ENCODE results near the gene CXorf38. TPM values are rescaled to one million over a fixed set of nuclear protein-coding genes. Genes with fewer than 3 reads are reported as not detected.

CXorf38 gene
- total RNA-seq, 5 donors from 2014 or later (not counting 1 experiment from before 2014, with no cell fraction given): 15.2 to 31.0 (median 25.9) TPM

- no peaks in the 10 kb centered on the region for H3K9me3 Mint-ChIP-seq
- H3K27ac ChIP-seq (ENCODE audit: low read length): no peak overlapping the region
- ChIA-PET POLR2A (no interaction called here), CTCF (no interaction called here)
- no peak overlapping the region for H3K4me3 Mint-ChIP-seq
- H3K27me3 ChIP-seq (replicated peaks in 1 of 2; ENCODE audit: control insufficient read depth in 2 of 2, extremely low read depth in 1 of 2, insufficient read depth in 2 of 2, low read length in 1 of 2): no peaks in the 10 kb centered on the region
- ATAC-seq (replicated peaks in 1 of 4) (no peak), DNase-seq (no peak)
- H3K36me3 Mint-ChIP-seq: peaks cover 3% of the 10 kb centered on the region
- H3K27me3 Mint-ChIP-seq: no peaks in the 10 kb centered on the region
- peaks cover 4 to 7% of the 10 kb centered on the region in 2 donors for H3K36me3 ChIP-seq (ENCODE audit: control insufficient read depth in 2 of 2, extremely low read depth in 1 of 2, insufficient read depth in 1 of 2, low read length in 1 of 2)
- WGBS (ENCODE audit: insufficient coverage): 94% methylated on average over 9 of the region's 18 CpGs
- H3K4me1 Mint-ChIP-seq: no peaks in the 10 kb centered on the region
- H3K4me3 ChIP-seq (ENCODE audit: control insufficient read depth in 1 of 2, extremely low read depth in 1 of 2, low read length in 1 of 2): no peak overlapping the region
- H3K27ac Mint-ChIP-seq: no peak overlapping the region
- H3K4me1 ChIP-seq (ENCODE audit: control insufficient read depth in 1 of 2, extremely low read depth in 1 of 2, insufficient read depth in 2 of 2, low read length in 2 of 2): no peaks in the 10 kb centered on the region
- H3K9me3 ChIP-seq: no peaks in the 10 kb centered on the region
These were observed 24.8 kb downstream of the CXorf38 start for GRCh38 chrX:40622479-40623138.

GRCh38 chrX:40617566-40617965 lies 29.8 kb downstream of the CXorf38 start:
- Histone ChIP-seq H3K36me3 (ENCODE audit: control insufficient read depth in 2 of 2, extremely low read depth in 1 of 2, insufficient read depth in 1 of 2, low read length in 1 of 2) (no peaks in the 10 kb centered on the region), H3K4me3 (ENCODE audit: control insufficient read depth in 1 of 2, extremely low read depth in 1 of 2, low read length in 1 of 2) (no peak overlapping the region), H3K9me3 (no peaks in the 10 kb centered on the region), H3K4me1 (ENCODE audit: control insufficient read depth in 1 of 2, extremely low read depth in 1 of 2, insufficient read depth in 2 of 2, low read length in 2 of 2) (no peaks in the 10 kb centered on the region), H3K27ac (ENCODE audit: low read length) (no peak overlapping the region), H3K27me3 (replicated peaks in 1 of 2; ENCODE audit: control insufficient read depth in 2 of 2, extremely low read depth in 1 of 2, insufficient read depth in 2 of 2, low read length in 1 of 2) (no peaks in the 10 kb centered on the region)
- ChIA-PET POLR2A (no interaction called here), CTCF (no interaction called here)
- WGBS (ENCODE audit: insufficient coverage): 100% methylated on average over 1 of the region's 7 CpGs
- ATAC-seq (replicated peaks in 1 of 4): no peak
- H3K4me3 Mint-ChIP-seq: no peak overlapping the region
- H3K36me3 Mint-ChIP-seq: no peaks in the 10 kb centered on the region
- no peaks in the 10 kb centered on the region for H3K9me3 Mint-ChIP-seq
- no peak for DNase-seq
- H3K4me1 Mint-ChIP-seq: no peaks in the 10 kb centered on the region
- H3K27me3 Mint-ChIP-seq: no peaks in the 10 kb centered on the region
- no peak overlapping the region for H3K27ac Mint-ChIP-seq

DNA sequence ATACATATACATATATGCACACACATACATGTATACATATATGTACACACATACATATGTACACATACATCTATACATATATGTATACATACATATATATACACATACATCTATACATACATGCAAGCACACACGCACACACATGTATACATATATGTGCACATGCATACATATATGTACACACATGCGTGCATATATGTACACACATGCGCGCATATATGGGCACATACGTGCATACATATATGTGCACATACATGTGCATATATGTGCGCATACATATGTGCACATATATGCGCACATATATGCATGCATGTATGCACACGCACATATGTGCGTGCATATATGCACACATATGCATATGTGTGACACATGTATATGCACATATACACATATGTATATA lies 31.4 kb downstream of the CXorf38 start:
- no peaks in the 10 kb centered on the region for H3K9me3 Mint-ChIP-seq
- ATAC-seq (replicated peaks in 1 of 4) (no peak), DNase-seq (no peak)
- no peaks in the 10 kb centered on the region for H3K27me3 ChIP-seq (replicated peaks in 1 of 2; ENCODE audit: control insufficient read depth in 2 of 2, extremely low read depth in 1 of 2, insufficient read depth in 2 of 2, low read length in 1 of 2)
- H3K36me3 ChIP-seq (ENCODE audit: control insufficient read depth in 2 of 2, extremely low read depth in 1 of 2, insufficient read depth in 1 of 2, low read length in 1 of 2): no peaks in the 10 kb centered on the region
- no peaks in the 10 kb centered on the region for H3K4me1 Mint-ChIP-seq
- 100% methylated on average over 1 of the region's 9 CpGs for WGBS (ENCODE audit: insufficient coverage)
- no peak overlapping the region for H3K4me3 ChIP-seq (ENCODE audit: control insufficient read depth in 1 of 2, extremely low read depth in 1 of 2, low read length in 1 of 2)
- H3K27ac ChIP-seq (ENCODE audit: low read length): no peak overlapping the region
- CTCF ChIA-PET: no interaction called here
- no peaks in the 10 kb centered on the region for H3K9me3 ChIP-seq
- H3K4me1 ChIP-seq (ENCODE audit: control insufficient read depth in 1 of 2, extremely low read depth in 1 of 2, insufficient read depth in 2 of 2, low read length in 2 of 2): no peaks in the 10 kb centered on the region
- H3K36me3 Mint-ChIP-seq: no peaks in the 10 kb centered on the region
- no peak overlapping the region for H3K4me3 Mint-ChIP-seq
- no peak overlapping the region for H3K27ac Mint-ChIP-seq
- H3K27me3 Mint-ChIP-seq: no peaks in the 10 kb centered on the region
- POLR2A ChIA-PET: no interaction called here

GRCh38 chrX:40612511-40612910 lies 34.9 kb downstream of the CXorf38 start:
- Histone ChIP-seq H3K4me1 (ENCODE audit: control insufficient read depth in 1 of 2, extremely low read depth in 1 of 2, insufficient read depth in 2 of 2, low read length in 2 of 2) (no peaks in the 10 kb centered on the region), H3K36me3 (ENCODE audit: control insufficient read depth in 2 of 2, extremely low read depth in 1 of 2, insufficient read depth in 1 of 2, low read length in 1 of 2) (no peaks in the 10 kb centered on the region), H3K27ac (ENCODE audit: low read length) (no peak overlapping the region), H3K27me3 (replicated peaks in 1 of 2; ENCODE audit: control insufficient read depth in 2 of 2, extremely low read depth in 1 of 2, insufficient read depth in 2 of 2, low read length in 1 of 2) (no peaks in the 10 kb centered on the region), H3K4me3 (ENCODE audit: control insufficient read depth in 1 of 2, extremely low read depth in 1 of 2, low read length in 1 of 2) (no peak overlapping the region), H3K9me3 (no peaks in the 10 kb centered on the region)
- Mint-ChIP-seq H3K4me1 (no peaks in the 10 kb centered on the region), H3K27me3 (peaks cover 0 to under 1% of the 10 kb centered on the region in 2 donors), H3K9me3 (no peaks in the 10 kb centered on the region), H3K36me3 (no peaks in the 10 kb centered on the region), H3K4me3 (no peak overlapping the region), H3K27ac (no peak overlapping the region)
- no CpG with 5 or more reads among the region's 4 CpGs for WGBS (ENCODE audit: insufficient coverage)
- no peak for DNase-seq
- ChIA-PET POLR2A (no interaction called here), CTCF (no interaction called here)
- no peak for ATAC-seq (replicated peaks in 1 of 4)

GRCh38 chrX:40607381-40607780 lies 40.0 kb downstream of the CXorf38 start:
- no peaks in the 10 kb centered on the region for H3K27me3 ChIP-seq (replicated peaks in 1 of 2; ENCODE audit: control insufficient read depth in 2 of 2, extremely low read depth in 1 of 2, insufficient read depth in 2 of 2, low read length in 1 of 2)
- no peaks in the 10 kb centered on the region for H3K4me1 ChIP-seq (ENCODE audit: control insufficient read depth in 1 of 2, extremely low read depth in 1 of 2, insufficient read depth in 2 of 2, low read length in 2 of 2)
- Mint-ChIP-seq H3K36me3 (peaks cover 13% of the 10 kb centered on the region), H3K27me3 (peaks cover 0 to 9% of the 10 kb centered on the region in 2 donors), H3K9me3 (no peaks in the 10 kb centered on the region), H3K27ac (no peak overlapping the region), H3K4me1 (no peaks in the 10 kb centered on the region), H3K4me3 (no peak overlapping the region)
- no peak overlapping the region for H3K27ac ChIP-seq (ENCODE audit: low read length)
- WGBS (ENCODE audit: insufficient coverage): no CpG with 5 or more reads among the region's 3 CpGs
- no peak for DNase-seq
- ChIA-PET POLR2A (no interaction called here), CTCF (no interaction called here)
- no peaks in the 10 kb centered on the region for H3K9me3 ChIP-seq
- ATAC-seq (replicated peaks in 1 of 4): no peak
- no peak overlapping the region for H3K4me3 ChIP-seq (ENCODE audit: control insufficient read depth in 1 of 2, extremely low read depth in 1 of 2, low read length in 1 of 2)
- peaks cover 0 to 4% of the 10 kb centered on the region in 2 donors for H3K36me3 ChIP-seq (ENCODE audit: control insufficient read depth in 2 of 2, extremely low read depth in 1 of 2, insufficient read depth in 1 of 2, low read length in 1 of 2)

- Mint-ChIP-seq H3K36me3 (peaks cover 28% of the 10 kb centered on the region), H3K4me3 (no peak overlapping the region), H3K4me1 (no peaks in the 10 kb centered on the region), H3K27me3 (peaks cover 0 to 25% of the 10 kb centered on the region in 2 donors), H3K27ac (peak overlapping the region in 1 of 2 donors; percentile 27), H3K9me3 (no peaks in the 10 kb centered on the region)
- DNase-seq: no peak
- Histone ChIP-seq H3K4me1 (ENCODE audit: control insufficient read depth in 1 of 2, extremely low read depth in 1 of 2, insufficient read depth in 2 of 2, low read length in 2 of 2) (no peaks in the 10 kb centered on the region), H3K4me3 (ENCODE audit: control insufficient read depth in 1 of 2, extremely low read depth in 1 of 2, low read length in 1 of 2) (no peak overlapping the region), H3K36me3 (ENCODE audit: control insufficient read depth in 2 of 2, extremely low read depth in 1 of 2, insufficient read depth in 1 of 2, low read length in 1 of 2) (peaks cover 0 to 34% of the 10 kb centered on the region in 2 donors), H3K27ac (ENCODE audit: low read length) (no peak overlapping the region), H3K27me3 (replicated peaks in 1 of 2; ENCODE audit: control insufficient read depth in 2 of 2, extremely low read depth in 1 of 2, insufficient read depth in 2 of 2, low read length in 1 of 2) (no peaks in the 10 kb centered on the region), H3K9me3 (no peaks in the 10 kb centered on the region)
- ChIA-PET POLR2A (interaction anchor here in 1 of 2 donors (0.6 kb wide), 1 partner anchor 8 kb away, joined by 4 read pairs; no protein-coding TSS in a partner anchor), CTCF (interaction anchor here in 1 of 2 donors (1.0 kb wide), 1 partner anchor 59 kb away, joined by 3 read pairs; no protein-coding TSS in a partner anchor)
- WGBS (ENCODE audit: insufficient coverage): 97% methylated on average over 6 of the region's 6 CpGs
- ATAC-seq (replicated peaks in 1 of 4): no peak
These were observed 43.9 kb downstream of the CXorf38 start for GRCh38 chrX:40603446-40603845.
